AG04450 (cell line): Measurements from ENCODE around the gene CDC6. TPM values are rescaled to one million over a fixed set of nuclear protein-coding genes. Genes with fewer than 3 reads are reported as not detected.

ENCODE experiments used
- CTCF ChIA-PET: fragments of 300-600, 350-600 bp; formaldehyde crosslinking; extraction: SDS; loops from one replicate; lab custom pipeline; 2022; ENCODE audit warnings: antibody characterized with exemption, inconsistent platforms; lab: Charles Lee
- POLR2A ChIA-PET: fragments of 350-600 bp; formaldehyde crosslinking; extraction: SDS; loops from one replicate; lab custom pipeline; 2021; ENCODE audit warnings: antibody characterized with exemption, inconsistent platforms; lab: Yijun Ruan, JAX
- DNase-seq: peaks from one replicate; pipeline ENCODE4 v3.0.0-alpha.2; 2011; ENCODE audit warnings: low read depth, low spot score
- H3K27ac ChIP-seq: one replicate; pipeline ENCODE4 v1.5.1; 2012; ENCODE audit warnings: low read depth, low read length, control low read depth
- H3K27me3 ChIP-seq: one replicate; pipeline ENCODE4 v1.6.0; 2012; ENCODE audit warnings: low read length; ENCODE audit not compliant: control insufficient read depth, insufficient read depth
- H3K4me3 ChIP-seq: 2 replicates; pipeline ENCODE4 v1.5.1; 2011; ENCODE audit warnings: mild to moderate bottlenecking, low read depth, low read length, control low read depth
- H3K9me3 ChIP-seq: 2 replicates; pipeline ENCODE4 v1.5.1; 2012; ENCODE audit warnings: low read length; ENCODE audit not compliant: control insufficient read depth, insufficient read depth
- polyA minus RNA-seq: library from RNA; depleted of rRNA, polyadenylated mRNA; stranded (reverse); fragments of >200 nt; gene quantifications from 2 replicates; pipeline ENCODE4 v1.2.3, GENCODE V29; 2011; rRNA and poly(A)+ RNA removed
- polyA plus RNA-seq: library from polyadenylated mRNA; depleted of rRNA; stranded (reverse); fragments of >200 nt; gene quantifications from 2 replicates; pipeline ENCODE4 v1.2.3, GENCODE V29; 2011; rRNA removed
- TF ChIP-seq, protein P1 (sequence below): IDR thresholded peaks from 2 replicates; pipeline ENCODE4 v1.5.1; 2011; ENCODE audit warnings: low read depth, low read length, control low read depth, inconsistent platforms

The CDC6 gene, protein sequence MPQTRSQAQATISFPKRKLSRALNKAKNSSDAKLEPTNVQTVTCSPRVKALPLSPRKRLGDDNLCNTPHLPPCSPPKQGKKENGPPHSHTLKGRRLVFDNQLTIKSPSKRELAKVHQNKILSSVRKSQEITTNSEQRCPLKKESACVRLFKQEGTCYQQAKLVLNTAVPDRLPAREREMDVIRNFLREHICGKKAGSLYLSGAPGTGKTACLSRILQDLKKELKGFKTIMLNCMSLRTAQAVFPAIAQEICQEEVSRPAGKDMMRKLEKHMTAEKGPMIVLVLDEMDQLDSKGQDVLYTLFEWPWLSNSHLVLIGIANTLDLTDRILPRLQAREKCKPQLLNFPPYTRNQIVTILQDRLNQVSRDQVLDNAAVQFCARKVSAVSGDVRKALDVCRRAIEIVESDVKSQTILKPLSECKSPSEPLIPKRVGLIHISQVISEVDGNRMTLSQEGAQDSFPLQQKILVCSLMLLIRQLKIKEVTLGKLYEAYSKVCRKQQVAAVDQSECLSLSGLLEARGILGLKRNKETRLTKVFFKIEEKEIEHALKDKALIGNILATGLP
- polyA plus RNA-seq (8.6 and 9.1 TPM in 2 replicates), polyA minus RNA-seq (4.9 and 5.8 TPM in 2 replicates)

DNA sequence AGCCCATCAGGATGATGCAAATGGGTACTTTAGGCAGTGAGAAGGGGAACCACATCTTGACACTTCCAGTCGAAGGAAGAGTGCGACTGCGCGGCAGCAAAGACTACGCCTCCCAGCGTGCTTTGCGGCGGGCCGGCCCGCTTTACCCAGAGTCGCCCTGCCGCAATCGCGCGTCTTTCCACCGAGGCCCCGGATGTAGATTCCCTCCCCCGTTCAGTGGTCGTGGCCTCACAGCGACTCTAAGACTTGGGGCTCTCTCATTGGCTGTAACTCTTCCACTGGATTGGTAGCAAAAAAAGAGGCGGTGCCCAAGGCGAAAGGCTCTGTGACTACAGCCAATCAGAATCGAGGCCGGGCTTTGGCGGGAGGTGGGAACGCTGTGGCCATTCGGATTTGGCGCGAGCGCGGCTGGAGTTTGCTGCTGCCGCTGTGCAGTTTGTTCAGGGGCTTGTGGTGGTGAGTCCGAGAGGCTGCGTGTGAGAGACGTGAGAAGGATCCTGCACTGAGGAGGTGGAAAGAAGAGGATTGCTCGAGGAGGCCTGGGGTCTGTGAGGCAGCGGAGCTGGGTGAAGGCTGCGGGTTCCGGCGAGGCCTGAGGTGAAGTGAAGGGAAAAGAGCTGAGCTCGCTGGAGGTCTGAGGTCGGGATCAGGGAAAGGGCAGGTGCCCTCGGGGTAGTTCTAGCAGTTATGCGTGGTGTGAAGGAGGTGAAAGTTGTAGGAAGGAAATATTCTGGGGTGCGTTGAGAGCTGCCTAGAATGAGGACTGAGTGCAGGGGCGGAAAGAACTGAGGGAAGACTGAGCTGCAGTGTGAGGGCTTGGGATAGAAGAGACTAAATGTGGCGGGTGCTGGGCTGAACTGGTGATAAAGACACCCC is at the start of gene CDC6:
TSS of gene CDC6 (plus strand) at position 386 of the 876 bp plus-strand sequence. CDS start 1,542 bp downstream, outside the sequence.
- ChIA-PET POLR2A (interaction anchor here (0.5 to 1.5 kb wide), 5 partner anchors 11 to 244 kb away, joined by 3 to 9 read pairs (median 3); partner anchors contain the start of gene WIPF2), CTCF (interaction anchor here (0.7 to 5.1 kb wide), 2 partner anchors 21 to 69 kb away, joined by 4 to 27 read pairs; partner anchors contain the start of gene WIPF2)
- Histone ChIP-seq H3K4me3 (peak within 1 kb of the TSS; percentile 81), H3K9me3 (no peaks in the 10 kb centered on the region), H3K27ac (peak within 1 kb of the TSS; percentile 4), H3K27me3 (no peaks in the 10 kb centered on the region)
- peak; percentile 97 for DNase-seq
- TF ChIP-seq, protein P1, sequence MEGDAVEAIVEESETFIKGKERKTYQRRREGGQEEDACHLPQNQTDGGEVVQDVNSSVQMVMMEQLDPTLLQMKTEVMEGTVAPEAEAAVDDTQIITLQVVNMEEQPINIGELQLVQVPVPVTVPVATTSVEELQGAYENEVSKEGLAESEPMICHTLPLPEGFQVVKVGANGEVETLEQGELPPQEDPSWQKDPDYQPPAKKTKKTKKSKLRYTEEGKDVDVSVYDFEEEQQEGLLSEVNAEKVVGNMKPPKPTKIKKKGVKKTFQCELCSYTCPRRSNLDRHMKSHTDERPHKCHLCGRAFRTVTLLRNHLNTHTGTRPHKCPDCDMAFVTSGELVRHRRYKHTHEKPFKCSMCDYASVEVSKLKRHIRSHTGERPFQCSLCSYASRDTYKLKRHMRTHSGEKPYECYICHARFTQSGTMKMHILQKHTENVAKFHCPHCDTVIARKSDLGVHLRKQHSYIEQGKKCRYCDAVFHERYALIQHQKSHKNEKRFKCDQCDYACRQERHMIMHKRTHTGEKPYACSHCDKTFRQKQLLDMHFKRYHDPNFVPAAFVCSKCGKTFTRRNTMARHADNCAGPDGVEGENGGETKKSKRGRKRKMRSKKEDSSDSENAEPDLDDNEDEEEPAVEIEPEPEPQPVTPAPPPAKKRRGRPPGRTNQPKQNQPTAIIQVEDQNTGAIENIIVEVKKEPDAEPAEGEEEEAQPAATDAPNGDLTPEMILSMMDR: no peak

DNA sequence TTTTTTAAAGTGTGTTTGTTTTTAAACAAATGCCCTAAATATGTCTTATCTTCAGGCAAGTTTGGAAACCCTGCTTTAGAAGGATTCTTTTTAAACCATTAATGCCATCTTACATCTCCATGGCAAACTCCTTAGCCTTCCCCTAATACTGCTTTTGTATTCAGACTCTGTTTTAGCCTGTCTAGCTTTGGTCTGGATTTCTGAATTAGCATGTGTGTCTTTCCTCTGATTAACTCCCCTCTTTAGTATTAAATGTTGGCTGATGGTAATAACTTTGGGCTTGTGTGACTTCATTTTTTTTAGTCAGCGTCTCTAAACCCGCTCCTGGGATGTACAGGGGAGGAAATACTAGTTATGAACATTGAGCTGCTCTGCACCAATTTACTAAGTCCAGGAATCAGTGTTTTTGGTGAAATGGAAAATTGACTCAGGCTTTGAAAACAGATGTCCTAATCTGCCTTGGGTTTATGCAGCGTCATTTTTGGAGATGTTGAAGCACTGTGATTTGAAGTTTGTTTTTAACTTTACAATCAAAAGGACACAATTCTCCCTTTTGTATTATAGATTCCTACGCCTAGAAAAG is 46.3 kb upstream of the CDC6 start:
- CTCF ChIA-PET: interaction anchor here (1.0 to 3.6 kb wide), 3 partner anchors 22 to 39 kb away, joined by 3 to 29 read pairs (median 4); partner anchors contain the start of gene WIPF2
- TF ChIP-seq, protein P1: no peak
- DNase-seq: no peak
- Histone ChIP-seq H3K4me3 (no peak overlapping the region), H3K9me3 (no peaks in the 10 kb centered on the region), H3K27ac (no peak overlapping the region), H3K27me3 (no peaks in the 10 kb centered on the region)
- POLR2A ChIA-PET: no interaction called here

DNA sequence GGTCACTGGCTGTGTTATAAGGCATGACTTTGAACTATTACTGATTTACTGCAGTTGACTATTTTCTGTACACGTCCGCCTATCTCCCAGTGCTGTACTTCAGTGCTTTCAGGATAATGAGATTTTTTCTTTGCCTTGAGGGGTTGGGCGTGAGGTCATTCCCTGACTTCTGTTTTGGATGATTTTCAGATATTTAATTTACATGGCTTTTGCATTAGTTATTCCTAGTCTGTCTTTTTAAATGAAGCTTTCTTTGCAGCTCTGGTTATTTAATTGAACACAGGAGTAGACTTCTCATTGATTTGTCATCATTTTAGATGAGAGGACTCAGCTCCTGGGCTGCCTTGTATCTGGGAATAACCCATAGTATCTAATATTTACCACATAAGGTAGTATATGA is 44.9 kb upstream of the CDC6 start:
- CTCF ChIA-PET: interaction anchor here (1.4 to 3.6 kb wide), 2 partner anchors 24 to 41 kb away, joined by 3 to 29 read pairs; partner anchors contain the start of gene WIPF2
- POLR2A ChIA-PET: interaction anchor here (0.5 kb wide), 1 partner anchor 100 kb away, joined by 3 read pairs; no protein-coding TSS in a partner anchor
- H3K9me3 ChIP-seq: no peaks in the 10 kb centered on the region
- no peak overlapping the region for H3K4me3 ChIP-seq
- no peak for DNase-seq
- no peaks in the 10 kb centered on the region for H3K27me3 ChIP-seq
- TF ChIP-seq, protein P1: no peak
- H3K27ac ChIP-seq: no peak overlapping the region

DNA sequence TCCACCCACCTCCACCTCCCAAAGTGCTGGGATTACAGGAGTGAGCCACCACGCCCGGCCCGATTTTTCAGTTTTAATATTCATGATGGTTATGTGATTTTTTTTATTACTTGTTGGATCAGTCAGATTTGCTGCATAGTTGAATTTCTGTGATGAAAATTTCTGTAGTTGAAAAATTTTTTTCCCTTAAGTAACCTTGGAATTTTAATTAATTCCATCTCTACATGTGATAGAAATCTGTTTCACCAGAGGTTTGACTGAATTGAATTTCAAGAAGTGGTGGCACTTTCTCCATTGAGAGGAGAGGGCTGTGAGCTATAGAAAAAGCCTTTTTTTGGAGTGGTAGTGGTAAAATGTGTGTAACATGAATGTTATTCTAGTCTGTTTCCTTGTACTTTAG is 43.9 kb upstream of the CDC6 start:
- Histone ChIP-seq H3K27ac (no peak overlapping the region), H3K27me3 (no peaks in the 10 kb centered on the region), H3K9me3 (no peaks in the 10 kb centered on the region), H3K4me3 (no peak overlapping the region)
- TF ChIP-seq, protein P1: no peak
- POLR2A ChIA-PET: no interaction called here
- CTCF ChIA-PET: interaction anchor here (0.6 to 3.6 kb wide), 2 partner anchors 25 to 40 kb away, joined by 3 to 29 read pairs; partner anchors contain the start of gene WIPF2
- DNase-seq: no peak
